OCI-LY3 (cell line): ENCODE measurements around the gene ACCSL.

Experiments
- CTCF ChIP-seq: fragments of 200-600, 300-600 bp; sonication (generic); IDR thresholded peaks from 2 replicates; pipeline ENCODE4 v1.5.1; 2014; ENCODE audit warnings: antibody characterized with exemption, low read length, low read depth
- EZH2phosphoT487 ChIP-seq: fragments of 200-600 bp; shearing (Covaris generic); IDR thresholded peaks from 2 replicates; pipeline ENCODE4 v1.6.1; 2018; ENCODE audit warnings: antibody characterized with exemption, mixed run types, low read depth

DNA sequence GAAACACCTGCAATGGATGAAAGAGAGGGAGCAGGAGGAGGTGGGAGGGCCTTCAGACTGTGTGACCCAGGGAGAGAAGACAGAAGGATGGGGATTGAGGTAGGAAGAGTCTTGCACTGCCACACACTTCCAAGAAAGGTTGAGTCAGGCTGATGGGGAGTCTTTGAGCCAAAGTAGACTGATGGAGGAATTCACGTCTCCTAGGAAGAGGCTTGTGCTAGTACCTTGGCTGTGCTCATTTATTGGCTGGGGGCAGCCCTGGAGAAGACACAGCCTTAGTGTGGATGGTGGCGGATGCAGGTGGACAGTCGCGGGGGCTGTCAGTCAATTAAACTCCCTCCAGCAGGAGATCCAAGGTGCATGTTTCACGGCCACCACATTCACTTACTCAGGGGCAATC, 16.2 kb upstream of the ACCSL start:
- no peak for TF ChIP-seq CTCF
- no peak for TF ChIP-seq EZH2phosphoT487
